Activated CD4-positive, alpha-beta T cell treated with anti-CD3 and anti-CD28 coated beads, Interleukin-2, Interleukin-6, amounts not matched to agents 100 ng/mL and 50 ng/mL, durations not matched to agents 16 hours and 8 hours (primary cell): ENCODE results near the gene EIF2AK2.

Experiments used
- DNase-seq: peaks from one replicate; pipeline ENCODE4 v3.0.0-alpha.2; 2020

The EIF2AK2 gene

DNA sequence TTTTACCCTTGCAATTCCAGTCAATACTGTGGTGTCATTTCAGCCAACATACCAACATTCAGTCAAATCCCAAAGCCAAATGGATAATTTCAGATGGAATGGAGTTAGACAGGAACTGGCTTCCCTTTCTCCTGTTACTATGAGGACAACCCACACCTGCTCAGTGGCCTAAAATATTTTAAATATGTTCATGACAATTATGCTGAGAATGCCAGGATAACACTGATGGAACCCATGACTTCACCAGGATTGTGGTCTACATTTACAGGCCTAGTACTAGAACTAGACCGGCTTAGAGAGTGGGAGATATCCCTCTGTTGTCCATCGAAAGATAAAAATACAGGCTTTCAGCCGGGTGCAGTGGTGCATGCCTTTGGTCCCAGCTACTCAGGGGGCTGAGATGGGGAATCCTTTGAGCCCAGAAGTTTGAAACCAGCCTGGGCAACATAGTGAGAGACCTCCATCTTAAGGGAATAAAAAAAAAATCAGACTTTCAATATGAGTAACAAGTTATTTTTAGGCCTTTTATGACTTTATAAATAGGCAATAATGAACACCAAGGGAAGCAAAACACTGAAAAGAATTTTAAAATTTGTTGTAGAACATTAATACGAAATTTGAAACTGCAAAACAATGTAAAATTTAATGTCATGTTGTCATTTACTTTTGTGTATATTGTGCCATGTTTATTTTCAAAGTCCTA is 58.2 kb downstream of the EIF2AK2 start:
- no peak for DNase-seq

DNA sequence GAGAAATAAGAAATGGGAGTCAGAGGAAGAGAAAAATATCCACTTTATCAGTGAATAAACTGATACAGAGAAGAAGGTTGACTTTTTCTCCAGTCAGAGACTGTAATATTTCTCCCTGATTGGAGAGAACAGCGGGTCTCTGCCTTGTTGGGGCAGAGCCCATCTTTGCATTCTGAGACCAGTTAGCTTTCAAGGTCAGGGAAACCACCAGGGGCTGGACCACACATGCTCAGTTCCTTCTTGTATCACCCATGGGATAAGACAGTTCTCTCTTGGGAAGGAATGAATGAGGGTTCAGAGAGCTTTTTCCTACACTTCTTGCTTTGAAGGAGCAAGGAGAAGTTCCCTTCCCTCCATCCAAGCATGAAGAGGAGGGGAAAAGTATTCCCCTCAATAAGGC is 60.2 kb downstream of the EIF2AK2 start:
- no peak for DNase-seq

DNA sequence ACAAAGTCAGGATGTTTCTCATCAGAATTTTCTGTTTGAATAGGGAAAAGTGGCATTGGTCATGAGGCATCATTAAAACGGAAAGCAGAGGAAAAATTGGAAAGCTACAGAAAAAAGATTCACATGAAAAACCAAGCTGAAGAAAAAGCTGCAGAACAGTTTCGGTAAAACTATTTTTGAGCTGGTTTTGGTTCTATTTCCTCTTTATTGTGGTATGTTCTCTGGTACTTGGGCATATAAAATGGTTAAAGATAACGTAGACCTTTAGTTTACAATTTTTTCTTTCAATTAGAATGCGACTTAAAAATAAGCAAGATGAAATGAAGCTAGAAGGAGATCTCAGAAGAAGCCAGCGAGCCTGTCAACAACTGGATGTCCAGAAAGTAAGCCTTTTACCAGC is 64.9 kb downstream of the EIF2AK2 start:
- no peak for DNase-seq

DNA sequence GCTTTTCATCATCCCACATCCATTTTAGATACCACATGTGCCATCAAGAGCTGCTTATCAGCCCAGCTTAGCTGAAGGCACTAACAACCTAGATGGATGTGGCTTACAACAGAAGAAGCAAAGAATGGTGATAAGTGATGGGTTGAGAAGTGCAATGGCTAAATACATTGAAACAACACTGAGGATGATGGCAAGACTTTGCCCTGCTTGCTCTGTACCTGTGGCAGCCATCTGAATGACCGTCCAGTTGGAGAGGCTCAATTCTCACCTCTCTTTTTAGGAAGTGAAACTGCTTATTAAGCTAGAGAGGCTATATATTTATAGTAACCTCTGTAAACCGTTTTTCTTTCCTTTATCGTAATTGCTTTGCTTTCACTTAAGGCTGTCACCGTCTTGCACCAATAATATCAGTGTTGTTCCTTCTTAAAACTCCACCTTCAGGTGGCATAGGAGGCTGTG is 66.7 kb downstream of the EIF2AK2 start:
- no peak for DNase-seq

DNA sequence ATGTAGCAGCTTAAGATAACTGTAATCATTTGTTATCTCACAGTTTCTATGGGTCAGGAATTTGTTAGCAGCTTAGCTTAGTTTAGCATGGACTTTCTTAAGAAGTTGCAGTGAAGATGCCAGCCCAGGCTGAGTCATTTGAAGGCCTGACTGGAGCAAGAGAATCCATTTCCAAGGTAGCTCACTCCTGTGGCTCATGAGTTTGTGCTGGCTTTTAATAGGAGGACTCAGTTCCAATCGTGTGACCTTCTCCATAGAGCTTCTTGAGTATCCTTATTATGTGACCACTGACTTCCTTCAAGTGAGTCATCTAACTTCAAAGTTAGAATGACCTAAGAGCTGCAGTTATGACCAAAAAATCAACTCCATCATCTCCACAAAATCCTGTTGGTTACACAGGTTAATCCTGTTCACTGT is 71.0 kb downstream of the EIF2AK2 start:
- DNase-seq: peak; percentile 40

DNA sequence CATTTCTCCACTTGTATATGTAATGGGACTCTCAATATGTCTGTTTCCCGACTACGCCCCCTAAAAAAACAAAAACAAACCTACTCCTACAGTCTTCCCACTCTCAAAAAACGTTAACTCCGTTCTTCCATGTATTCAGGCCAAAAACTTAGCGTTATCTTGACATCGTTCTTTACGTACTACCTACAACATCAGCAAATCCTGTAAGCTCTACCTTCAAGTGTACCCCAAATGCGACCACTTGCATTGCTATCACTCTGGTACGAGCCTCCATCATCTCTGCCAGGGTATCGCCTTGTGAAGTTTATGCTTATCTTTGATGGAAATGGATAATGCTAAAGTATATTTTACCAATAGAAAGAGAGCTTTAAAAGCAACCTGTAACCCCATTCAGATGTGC is 72.0 kb downstream of the EIF2AK2 start:
- peak; percentile 0 for DNase-seq

DNA sequence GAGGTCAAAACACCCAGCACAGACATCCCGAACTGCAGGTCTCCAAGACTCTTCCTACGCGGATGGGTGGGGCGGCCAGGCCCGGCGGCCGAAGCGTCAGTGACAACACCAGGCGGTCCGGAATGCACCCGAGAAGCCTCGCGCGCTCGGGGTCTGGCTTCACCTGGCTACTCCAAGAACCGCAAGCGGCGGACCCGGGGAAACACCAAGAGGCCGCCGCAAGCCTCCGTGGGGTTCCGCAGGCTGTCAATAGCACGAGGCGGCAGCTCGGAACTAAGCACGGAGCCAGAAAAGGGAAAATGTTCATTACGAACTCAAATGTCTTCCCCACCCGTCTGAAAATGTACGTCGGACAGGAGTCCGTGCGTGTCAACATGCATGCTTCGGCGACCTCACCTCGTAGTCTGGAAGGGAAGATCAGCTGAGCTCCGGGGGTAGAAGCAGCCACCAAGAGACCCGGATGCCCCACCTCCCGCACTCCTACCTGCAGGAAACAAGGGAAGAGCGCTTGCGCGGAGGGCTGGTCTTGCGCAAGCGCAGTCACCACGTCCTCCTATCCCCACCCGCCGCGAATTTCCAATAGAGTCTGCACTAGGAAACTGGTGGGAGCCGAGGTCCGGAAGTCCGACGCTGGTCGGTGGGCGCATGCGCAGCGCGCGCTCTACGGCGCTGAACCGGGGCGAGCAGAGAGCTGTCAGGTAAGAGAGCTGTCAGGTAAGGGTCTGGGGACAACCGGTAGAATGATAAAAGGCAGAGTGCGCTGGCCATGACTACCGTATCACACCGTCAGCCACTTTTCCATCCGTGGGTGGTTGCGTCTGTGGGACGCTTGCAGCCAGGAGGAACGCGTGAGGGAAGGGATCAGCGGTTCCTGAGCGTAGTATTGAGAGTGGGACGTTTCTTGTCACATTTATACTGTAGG is 72.6 kb downstream of the EIF2AK2 start, which contains the start of the genes GPATCH11 and HEATR5B:
TSS of gene GPATCH11 (plus strand) at position 646 of the 922 bp plus-strand sequence. CDS start 3,864 bp downstream, outside the sequence.
TSS of gene HEATR5B (minus strand) at position 500 of the 922 bp plus-strand sequence. CDS start 958 bp downstream, outside the sequence.
- DNase-seq: peak; percentile 96

DNA sequence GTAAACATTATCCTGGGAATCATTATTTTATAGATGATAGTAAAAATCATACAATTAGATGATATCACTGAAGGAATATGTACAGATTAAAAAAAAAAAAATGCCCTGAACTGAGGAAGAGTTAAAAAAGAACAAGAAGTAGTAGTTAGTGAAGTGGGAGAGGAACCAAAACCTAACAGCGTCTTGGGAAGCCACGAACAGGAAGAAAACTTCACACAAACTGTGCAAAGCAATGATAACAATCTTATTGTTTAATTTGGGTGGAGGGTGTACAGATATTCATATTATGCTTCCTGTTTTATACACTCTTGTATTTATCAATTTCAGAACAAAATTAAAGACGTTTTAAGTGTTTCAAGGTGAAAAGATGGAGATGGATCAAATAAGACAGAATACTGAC is 76.1 kb downstream of the EIF2AK2 start:
- no peak for DNase-seq

DNA sequence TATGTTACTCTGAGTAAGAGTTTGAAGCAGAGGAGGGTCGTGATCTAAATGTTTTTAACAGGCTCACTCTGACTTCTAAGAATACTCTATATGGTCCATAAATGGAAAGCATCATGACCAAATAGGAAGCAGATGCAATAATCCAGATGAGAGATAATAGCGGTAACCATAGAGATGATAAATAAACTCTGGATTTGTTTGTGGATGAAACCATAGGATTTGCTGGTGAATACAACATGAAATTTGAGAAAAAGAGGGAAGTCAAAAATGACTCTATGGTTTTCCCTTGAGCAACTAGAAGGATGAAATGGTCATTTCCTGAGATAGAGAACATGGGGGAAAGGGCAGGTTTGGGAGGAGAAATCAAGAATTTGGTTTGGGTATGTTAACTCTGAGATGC is 76.5 kb downstream of the EIF2AK2 start:
- no peak for DNase-seq

DNA sequence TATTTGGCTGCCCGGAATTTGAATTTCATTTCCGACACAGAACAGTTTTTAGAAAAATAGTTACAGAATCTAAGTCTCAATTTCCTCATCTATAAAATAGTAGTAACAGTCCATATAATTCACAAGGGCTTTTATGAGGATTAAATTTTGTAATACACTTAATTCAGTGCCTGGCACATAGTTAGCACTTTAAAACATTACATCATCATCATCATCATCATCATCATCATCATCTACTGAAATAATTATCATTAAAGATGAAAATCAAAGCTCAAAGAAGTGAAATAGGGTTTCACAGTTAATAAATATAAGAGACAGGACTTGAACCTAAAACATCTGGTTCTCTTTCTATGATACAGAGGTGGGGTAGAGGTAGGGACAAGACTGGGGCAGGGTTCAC is 85.8 kb downstream of the EIF2AK2 start:
- DNase-seq: no peak

DNA sequence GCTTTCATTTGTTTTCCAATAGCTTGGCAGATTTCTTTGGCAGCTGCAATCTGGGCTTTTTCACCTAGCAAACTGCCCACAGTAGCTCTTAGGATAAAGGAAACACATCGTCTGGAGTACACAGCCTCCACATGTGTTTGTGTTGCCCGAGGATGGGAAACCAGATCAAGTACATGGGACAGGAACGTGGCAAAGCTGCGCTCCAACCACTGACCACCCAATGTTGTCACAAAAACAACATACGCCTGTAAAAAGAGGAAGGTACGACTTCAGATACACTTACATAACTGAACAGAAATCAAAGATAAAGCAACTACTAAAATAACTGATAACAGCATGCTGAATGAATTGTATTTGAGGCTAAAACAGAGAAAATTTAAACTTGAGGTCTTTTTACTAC is 88.1 kb downstream of the EIF2AK2 start:
- DNase-seq: no peak

DNA sequence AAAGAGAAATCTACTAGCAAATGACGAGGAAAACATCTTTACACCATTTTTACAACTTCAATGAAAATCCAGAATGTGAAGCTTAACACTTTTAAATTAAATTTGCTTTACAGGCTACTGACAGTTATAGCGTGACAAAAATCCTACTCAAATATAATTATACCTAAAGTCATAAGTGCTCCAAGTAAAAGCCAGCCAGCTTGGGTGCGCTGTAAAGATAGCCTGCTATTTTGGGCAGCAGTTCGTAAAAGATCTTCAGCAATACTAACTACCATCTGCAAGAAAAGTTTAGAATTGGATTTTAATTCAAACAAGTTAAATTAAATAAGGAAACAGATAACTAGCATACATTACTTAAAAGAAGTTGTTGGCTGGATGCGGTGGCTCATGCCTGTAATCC is 95.0 kb downstream of the EIF2AK2 start:
- DNase-seq: no peak

DNA sequence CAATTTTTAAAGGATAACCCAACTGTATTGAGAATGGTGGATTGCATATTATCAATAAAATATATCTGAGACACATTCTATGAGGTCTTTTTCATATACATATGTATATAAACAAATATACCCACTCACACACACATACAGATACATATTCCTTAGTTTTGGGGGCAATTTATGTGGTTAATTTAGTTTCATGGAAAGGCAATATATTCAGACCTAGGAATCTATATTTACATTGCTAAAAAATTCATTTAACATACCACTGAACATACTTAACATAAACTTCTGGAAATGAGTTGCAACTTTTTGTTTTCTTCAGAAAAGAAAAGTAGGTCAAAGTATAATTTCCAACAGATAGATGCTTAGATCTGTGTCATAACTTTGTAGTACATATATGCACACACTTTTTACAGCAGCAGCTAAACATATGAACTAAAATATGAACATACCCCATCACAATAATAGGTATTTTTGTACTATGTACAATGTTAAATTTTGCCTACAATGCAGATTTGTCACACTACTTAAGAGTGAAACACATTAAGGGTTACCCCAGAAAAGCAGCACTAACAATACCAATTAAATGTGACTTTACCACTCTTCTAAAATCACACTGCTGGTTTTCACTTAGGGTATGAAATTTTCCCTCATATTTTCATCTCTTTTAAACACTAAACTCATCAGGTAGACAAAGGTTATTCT is 95.6 kb downstream of the EIF2AK2 start:
- DNase-seq: no peak

DNA sequence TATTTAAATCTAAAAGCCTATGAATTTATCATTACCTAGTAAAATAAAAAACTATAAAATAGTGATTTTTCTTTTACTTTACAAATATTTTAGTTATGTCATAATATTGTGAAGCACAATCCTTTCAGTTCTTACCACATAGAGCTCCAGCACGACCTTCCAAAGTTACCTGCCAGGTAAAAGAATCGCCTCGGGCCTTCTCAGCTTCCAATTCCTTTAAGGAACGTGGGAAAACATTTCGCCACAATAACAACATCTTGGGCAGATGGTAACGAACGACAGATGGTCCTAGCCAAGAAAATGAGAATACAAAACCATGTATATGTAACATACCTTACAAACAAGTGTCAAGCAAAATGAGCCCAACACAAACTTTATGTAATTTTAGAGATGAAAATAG is 96.3 kb downstream of the EIF2AK2 start:
- no peak for DNase-seq

DNA sequence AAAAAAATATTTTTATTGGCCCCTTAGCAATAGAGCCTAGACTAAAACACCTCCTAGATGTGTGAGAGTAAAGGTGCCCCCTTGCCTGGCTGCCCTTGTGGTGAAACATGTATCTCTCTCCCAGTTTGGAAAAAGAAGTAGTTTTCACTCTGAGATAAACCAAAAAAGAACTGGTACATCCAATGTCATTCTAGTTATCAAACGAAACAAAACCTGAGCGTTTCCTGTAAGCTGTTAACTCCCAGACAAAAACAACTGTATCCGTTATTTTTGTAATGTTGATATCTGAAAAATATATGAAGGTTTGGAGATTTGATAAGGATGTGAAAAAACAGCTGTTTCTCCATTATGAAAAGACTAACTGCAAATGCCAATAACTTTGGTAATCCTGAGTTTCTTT is 96.9 kb downstream of the EIF2AK2 start:
- no peak for DNase-seq

DNA sequence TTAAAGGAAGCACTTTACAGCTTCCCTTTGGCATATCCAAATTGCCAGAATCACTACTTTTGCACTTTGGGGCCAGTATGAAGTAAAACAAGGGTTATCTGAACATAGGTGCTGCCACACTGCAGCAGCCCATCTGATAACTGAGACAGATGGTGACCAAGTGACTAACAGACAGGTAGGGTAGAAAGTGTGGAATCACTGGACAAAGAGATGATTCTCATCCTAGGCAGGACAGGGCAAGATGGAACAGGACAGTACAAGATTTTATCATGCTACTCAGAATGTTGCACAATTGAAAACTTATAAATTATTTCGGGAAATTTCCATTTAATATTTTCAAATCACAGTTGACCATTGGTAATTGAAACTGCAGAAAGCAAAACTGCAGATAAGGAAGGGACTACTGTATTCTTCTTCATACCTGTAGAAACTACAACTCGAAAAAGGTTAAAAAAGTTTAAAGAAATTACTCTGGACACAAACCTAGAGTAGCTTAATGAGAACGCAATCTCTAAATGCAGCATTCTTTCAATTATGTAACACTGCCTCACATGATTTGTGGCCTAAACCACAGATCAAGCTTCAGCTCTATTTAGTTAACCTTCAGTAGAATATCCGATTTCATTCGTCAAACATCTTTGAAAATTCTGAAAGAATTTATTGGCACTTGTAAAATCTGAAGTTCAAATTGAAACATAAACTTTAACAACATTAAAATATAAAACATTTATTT is 104.0 kb downstream of the EIF2AK2 start:
- DNase-seq: no peak
